Vagina (tissue), 2 donors: ENCODE data around the gene MGA. TPM values are rescaled to one million over a fixed set of nuclear protein-coding genes. Genes with fewer than 3 reads are reported as not detected.

ENCODE experiments used
- DNase-seq, 2 donors: peaks; one replicate each; pipeline ENCODE4 v3.0.0-alpha.2; 2017; ENCODE audit errors: extremely low spot score in 2 of 2
- H3K27ac ChIP-seq: fragments of 200-600 bp; sonication (generic); one replicate; pipeline ENCODE4 v1.5.1; 2019
- H3K27me3 ChIP-seq: fragments of 200-600 bp; sonication (generic); one replicate; pipeline ENCODE4 v1.5.1; 2019
- H3K36me3 ChIP-seq, 2 donors: fragments of 200-600 bp; sonication (generic); one replicate each; pipeline ENCODE4 v1.5.1; 2017 to 2019
- H3K4me1 ChIP-seq: fragments of 200-600 bp; sonication (generic); one replicate; pipeline ENCODE4 v1.5.1; 2019
- H3K4me3 ChIP-seq, 2 donors: fragments of 200-600 bp; sonication (generic); 1 replicate in 1 of 2; 2 replicates in 1 of 2; pipeline ENCODE4 v1.5.1; 2016 to 2019
- H3K9me3 ChIP-seq: fragments of 200-600 bp; sonication (generic); one replicate; pipeline ENCODE4 v1.5.1; 2019
- CTCF ChIP-seq, 3 experiments: fragments of 450-650 bp in 2 of 3; fragments of 200-600 bp in 1 of 3; sonication (generic) in 1 of 3; IDR thresholded peaks; one replicate each; pipeline ENCODE4 v1.5.1; 2017 to 2019; ENCODE audit warnings: antibody characterized with exemption in 3 of 3, mild to moderate bottlenecking in 2 of 3, moderate library complexity in 2 of 3
- POLR2A ChIP-seq, 2 donors: fragments of 450-650 bp; IDR thresholded peaks; one replicate each; pipeline ENCODE4 v1.6.1; 2017; ENCODE audit warnings: antibody characterized with exemption in 2 of 2, mild to moderate bottlenecking in 2 of 2, moderate library complexity in 2 of 2
- POLR2AphosphoS5 ChIP-seq, 2 donors: sonication (generic); formaldehyde crosslinking; IDR thresholded peaks; one replicate each; pipeline ENCODE4 v1.9.0; 2017; ENCODE audit warnings: antibody characterized with exemption in 2 of 2, mild to moderate bottlenecking in 2 of 2, low read depth in 1 of 2; ENCODE audit not compliant: insufficient read depth in 1 of 2
- intact Hi-C: fragments of 100-400 bp; cut with DNase I; formaldehyde crosslinking; loops from one replicate; pipeline ENCODE4 v1.15.1; 2023
- total RNA-seq: library from RNA; depleted of rRNA; stranded (reverse); fragments of >200 nt; gene quantifications from one replicate; pipeline ENCODE4 v1.2.3, GENCODE V29; 2016

The MGA gene
- 44.2 TPM for total RNA-seq

GRCh38 chr15:41660235-41661077 lies at the start of gene MGA:
Gene MGA (plus strand): TSS chr15:41660405.
- Histone ChIP-seq H3K27me3 (no peaks in the 10 kb centered on the region), H3K4me3 (peak within 1 kb of the TSS; percentile 57 to 60), H3K4me1 (peaks cover 24% of the 10 kb centered on the region), H3K27ac (peak within 1 kb of the TSS; percentile 74), H3K9me3 (no peaks in the 10 kb centered on the region), H3K36me3 (no peaks in the 10 kb centered on the region)
- intact Hi-C loops, result loop anchor here (5.0 kb wide), 1 partner anchor 38 kb away; no protein-coding TSS in a partner anchor
- peak in 1 of 2 donors; percentile 45 for TF ChIP-seq POLR2A (IDR thresholded peaks at IDR 0.05)
- TF ChIP-seq POLR2AphosphoS5 (IDR thresholded peaks at IDR 0.05; ENCODE audit: insufficient read depth in 1 of 2, low read depth in 1 of 2), result peak; percentile 70 to 94
- no peak for TF ChIP-seq CTCF (IDR thresholded peaks at IDR 0.05)
- peak in 1 of 2 donors; percentile 94 for DNase-seq

- no peaks in the 10 kb centered on the region for H3K36me3 ChIP-seq
- no peaks in the 10 kb centered on the region for H3K9me3 ChIP-seq
- H3K27ac ChIP-seq, result peak overlapping the region; percentile 82
- H3K4me3 ChIP-seq, result peak overlapping the region; percentile 59 to 67
- H3K4me1 ChIP-seq, result peaks cover 17% of the 10 kb centered on the region
- no peak for DNase-seq
- TF ChIP-seq POLR2AphosphoS5 (IDR thresholded peaks at IDR 0.05; ENCODE audit: insufficient read depth in 1 of 2, low read depth in 1 of 2) (no peak), POLR2A (IDR thresholded peaks at IDR 0.05) (no peak), CTCF (IDR thresholded peaks at IDR 0.05) (no peak)
- intact Hi-C loops, result loop anchor here (5.0 kb wide), 1 partner anchor 42 kb away; the partner anchor contains the start of gene MGA
- H3K27me3 ChIP-seq, result no peaks in the 10 kb centered on the region
Observed at GRCh38 chr15:41620536-41621199, 39.5 kb upstream of the MGA start.

- intact Hi-C loops, result loop anchor here (5.0 kb wide), 1 partner anchor 41 kb away; the partner anchor contains the start of gene MGA
Observed at GRCh38 chr15:41621200-41622193, 38.7 kb upstream of the MGA start.

More at GRCh38 chr15:41621200-41622193, 38.7 kb upstream of the MGA start:
- Histone ChIP-seq H3K4me3 (peak overlapping the region; percentile 59 to 67), H3K9me3 (no peaks in the 10 kb centered on the region), H3K36me3 (no peaks in the 10 kb centered on the region), H3K4me1 (peaks cover 17% of the 10 kb centered on the region), H3K27ac (peak overlapping the region; percentile 82), H3K27me3 (no peaks in the 10 kb centered on the region)
- TF ChIP-seq POLR2AphosphoS5 (IDR thresholded peaks at IDR 0.05; ENCODE audit: insufficient read depth in 1 of 2, low read depth in 1 of 2) (peak; percentile 52 to 75), CTCF (IDR thresholded peaks at IDR 0.05) (no peak), POLR2A (IDR thresholded peaks at IDR 0.05) (no peak)
- peak in 1 of 2 donors; percentile 90 for DNase-seq
